Measurements from ENCODE around the gene IZUMO1R. TPM values are rescaled to one million over a fixed set of nuclear protein-coding genes. Genes with fewer than 3 reads are reported as not detected.

IZUMO1R gene
- total and polyA plus RNA-seq, 2 of the 4 experiments (the other 2 are of a cell fraction): not detected

DNA sequence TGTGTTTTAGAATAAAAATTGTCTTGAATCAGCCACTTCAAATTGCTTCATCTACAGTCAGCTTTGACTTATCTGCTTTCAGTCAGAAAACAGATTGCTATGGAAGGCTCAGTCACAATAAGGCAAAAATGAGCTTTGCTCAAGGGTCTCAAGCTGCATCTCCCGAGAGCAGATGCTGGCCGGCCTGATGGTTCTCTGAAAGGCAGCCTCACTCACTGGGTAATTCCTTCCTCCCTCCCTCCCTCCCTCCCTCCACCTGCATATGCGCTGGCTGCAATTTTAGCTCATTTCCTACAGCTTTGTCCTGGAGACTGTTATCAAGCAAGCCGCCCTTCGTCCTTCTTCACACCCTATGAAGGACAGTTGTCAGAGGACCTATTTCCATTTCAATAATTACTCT is 1.6 kb upstream of the IZUMO1R start:
- Histone ChIP-seq H2BK120ac (ENCODE audit: low read depth, low read length) (no peak overlapping the region), H3K14ac (replicated peaks; ENCODE audit: low read depth, low read length) (no peak overlapping the region), H3K23ac (ENCODE audit: low read depth, low read length) (no peak overlapping the region), H3K4me1 (ENCODE audit: control insufficient read depth, insufficient read depth, low read length) (peaks cover 5% of the 10 kb centered on the region), H3K27me3 (ENCODE audit: control insufficient read depth, insufficient read depth, low read length) (peaks cover 14% of the 10 kb centered on the region), H2AFZ (replicated peaks; ENCODE audit: low read length, poor library complexity) (no peak overlapping the region), H3K4me3 (ENCODE audit: insufficient read depth, low read depth, low read length) (no peak overlapping the region), H2AK9ac (replicated peaks; ENCODE audit: low read depth, low read length, poor library complexity) (no peak overlapping the region), H3K36me3 (ENCODE audit: control insufficient read depth, insufficient read depth, low read length) (no peaks in the 10 kb centered on the region), H4K8ac (ENCODE audit: low read depth in 2 of 2, low read length in 2 of 2) (no peak overlapping the region), H3K18ac (ENCODE audit: low read depth, low read length) (no peak overlapping the region), H2BK5ac (ENCODE audit: low read depth, low read length, poor library complexity, severe bottlenecking) (no peak overlapping the region), H4K91ac (ENCODE audit: insufficient read depth, low read depth, low read length) (no peak overlapping the region), H2BK15ac (ENCODE audit: low read depth, low read length) (no peak overlapping the region), H3K9me1 (ENCODE audit: insufficient read depth, low read length) (no peaks in the 10 kb centered on the region; the same call in 1 of the 2 replicates), H3K27ac (ENCODE audit: insufficient read depth, low read length) (no peak overlapping the region), H2BK20ac (ENCODE audit: low read depth, low read length) (no peak overlapping the region), H4K20me1 (ENCODE audit: insufficient read depth, low read length) (no peaks in the 10 kb centered on the region), H2AK5ac (ENCODE audit: low read depth, low read length) (no peak overlapping the region), H3K4ac (ENCODE audit: low read depth, low read length) (no peak overlapping the region), H3K79me1 (ENCODE audit: low read depth in 1 of 2, low read length in 2 of 2) (no peaks in the 10 kb centered on the region), H4K5ac (ENCODE audit: low read depth, low read length) (no peak overlapping the region), H3K9me3 (ENCODE audit: control insufficient read depth, insufficient read depth, low read length) (no peaks in the 10 kb centered on the region), H3K9ac (ENCODE audit: low read depth, low read length) (no peak overlapping the region), H3K4me2 (ENCODE audit: low read depth, low read length) (no peak overlapping the region), H3K56ac (ENCODE audit: extremely low read depth, insufficient read depth, low read length) (no peak overlapping the region)
- intact Hi-C loops (cut with micrococcal nuclease): no loop called here
- DNase-seq (no peak), ATAC-seq (ENCODE audit: low read depth) (no peak)
- ChIA-PET CTCF (no interaction called here), POLR2A (ENCODE audit: unreplicated experiment) (no interaction called here)
- dilution Hi-C loops (cut with HindIII; ENCODE audit: low sequenced_read_pairs, unreplicated experiment): no loop called here
- BruUV-seq (replicated peaks): no TSS peak
- WGBS, 2 experiments (ENCODE audit: extremely low coverage in 2 of 2, insufficient read length in 1 of 2): 31% methylated on average over 3 of the region's 5 CpGs; no CpG with 5 or more reads in 1 of the 2 experiments
- TF ChIP-seq BHLHE40 (IDR thresholded peaks at IDR 0.05; ENCODE audit: low read depth, low read length) (no peak), POLR2A (IDR thresholded peaks at IDR 0.05; ENCODE audit: low read depth, low read length) (no peak), SMC3 (IDR thresholded peaks at IDR 0.05; ENCODE audit: low read depth, low read length) (no peak), RFX5 (IDR thresholded peaks at IDR 0.05; ENCODE audit: low read depth, low read length) (no peak), MAZ (IDR thresholded peaks at IDR 0.05; ENCODE audit: borderline replicate concordance, low read depth, low read length) (no peak), MXI1 (IDR thresholded peaks at IDR 0.05; ENCODE audit: borderline replicate concordance, low read depth, low read length) (no peak)
- TF ChIP-seq, protein P1, sequence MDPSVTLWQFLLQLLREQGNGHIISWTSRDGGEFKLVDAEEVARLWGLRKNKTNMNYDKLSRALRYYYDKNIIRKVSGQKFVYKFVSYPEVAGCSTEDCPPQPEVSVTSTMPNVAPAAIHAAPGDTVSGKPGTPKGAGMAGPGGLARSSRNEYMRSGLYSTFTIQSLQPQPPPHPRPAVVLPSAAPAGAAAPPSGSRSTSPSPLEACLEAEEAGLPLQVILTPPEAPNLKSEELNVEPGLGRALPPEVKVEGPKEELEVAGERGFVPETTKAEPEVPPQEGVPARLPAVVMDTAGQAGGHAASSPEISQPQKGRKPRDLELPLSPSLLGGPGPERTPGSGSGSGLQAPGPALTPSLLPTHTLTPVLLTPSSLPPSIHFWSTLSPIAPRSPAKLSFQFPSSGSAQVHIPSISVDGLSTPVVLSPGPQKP (IDR thresholded peaks at IDR 0.05; ENCODE audit: borderline replicate concordance, low read depth, low read length): no peak
- TF ChIP-seq, protein P2, sequence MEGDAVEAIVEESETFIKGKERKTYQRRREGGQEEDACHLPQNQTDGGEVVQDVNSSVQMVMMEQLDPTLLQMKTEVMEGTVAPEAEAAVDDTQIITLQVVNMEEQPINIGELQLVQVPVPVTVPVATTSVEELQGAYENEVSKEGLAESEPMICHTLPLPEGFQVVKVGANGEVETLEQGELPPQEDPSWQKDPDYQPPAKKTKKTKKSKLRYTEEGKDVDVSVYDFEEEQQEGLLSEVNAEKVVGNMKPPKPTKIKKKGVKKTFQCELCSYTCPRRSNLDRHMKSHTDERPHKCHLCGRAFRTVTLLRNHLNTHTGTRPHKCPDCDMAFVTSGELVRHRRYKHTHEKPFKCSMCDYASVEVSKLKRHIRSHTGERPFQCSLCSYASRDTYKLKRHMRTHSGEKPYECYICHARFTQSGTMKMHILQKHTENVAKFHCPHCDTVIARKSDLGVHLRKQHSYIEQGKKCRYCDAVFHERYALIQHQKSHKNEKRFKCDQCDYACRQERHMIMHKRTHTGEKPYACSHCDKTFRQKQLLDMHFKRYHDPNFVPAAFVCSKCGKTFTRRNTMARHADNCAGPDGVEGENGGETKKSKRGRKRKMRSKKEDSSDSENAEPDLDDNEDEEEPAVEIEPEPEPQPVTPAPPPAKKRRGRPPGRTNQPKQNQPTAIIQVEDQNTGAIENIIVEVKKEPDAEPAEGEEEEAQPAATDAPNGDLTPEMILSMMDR (conservative IDR thresholded peaks at IDR 0.05; ENCODE audit: low read depth, low read length): no peak
- in situ Hi-C loops (cut with MboI; ENCODE audit: low sequenced_read_pairs): no loop called here

Data from IMR-90 (cell line).